LNCAP (cell line): ENCODE data around the gene UGT2B7.

Experiments
- CTCF ChIP-seq: fragments of 450-650 bp; IDR thresholded peaks from 2 replicates; pipeline ENCODE4 v1.5.1; 2017; ENCODE audit warnings: mild to moderate bottlenecking

Gene UGT2B7

DNA sequence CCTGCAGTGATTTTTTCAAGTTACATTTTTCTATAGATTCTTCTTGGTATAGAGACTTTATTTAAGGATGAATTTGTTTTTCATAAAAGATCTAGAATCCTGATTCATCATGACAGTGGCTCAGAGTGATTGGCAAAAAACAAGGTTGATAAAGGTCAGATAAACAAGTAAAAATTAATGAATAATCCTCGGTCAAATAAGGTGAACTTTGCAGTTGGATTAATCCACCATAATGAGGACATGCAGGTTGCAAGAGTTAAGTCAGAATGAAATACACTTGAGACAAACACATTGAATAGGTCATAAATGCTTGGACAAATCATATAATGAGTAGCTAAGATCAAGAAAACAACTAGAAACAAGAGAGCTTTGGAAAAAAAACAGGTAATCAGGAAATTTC is 22.9 kb upstream of the UGT2B7 start:
- no peak for TF ChIP-seq CTCF

DNA sequence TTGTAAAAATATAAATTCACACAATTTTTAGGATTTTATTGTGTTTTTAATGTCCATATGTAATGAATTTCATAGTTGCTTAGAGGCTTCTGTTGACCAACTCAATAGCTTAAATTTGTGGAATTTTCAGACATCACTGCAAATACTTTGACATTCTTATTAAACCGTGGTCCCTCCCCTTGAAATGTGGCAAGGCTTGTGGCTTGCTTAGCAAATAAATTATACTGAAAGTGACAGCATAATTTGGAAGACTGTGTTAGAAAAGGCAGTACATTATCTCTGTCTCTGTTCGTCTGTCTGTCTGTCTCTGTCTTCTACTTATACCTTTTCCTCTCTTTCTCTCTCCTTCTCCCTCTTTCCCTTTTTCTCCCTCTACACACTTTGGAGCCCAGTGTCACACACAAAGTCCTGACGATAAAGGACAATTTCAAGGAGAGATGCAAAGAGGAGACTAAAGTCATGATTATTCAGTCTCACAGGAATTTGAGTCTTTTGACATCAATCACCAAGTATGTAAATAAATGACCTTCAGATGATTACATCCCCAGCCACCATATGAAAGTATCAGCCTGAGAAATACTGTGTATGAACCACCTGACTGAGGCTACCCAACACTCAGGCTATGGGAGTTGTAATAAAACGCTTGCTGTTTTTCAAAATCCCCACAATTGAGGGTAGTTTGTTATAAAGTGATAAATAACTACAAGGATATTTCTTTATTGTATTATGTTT is 21.0 kb upstream of the UGT2B7 start:
- TF ChIP-seq CTCF = no peak

GRCh38 chr4:69078852-69079251 is 17.4 kb upstream of the UGT2B7 start:
- TF ChIP-seq CTCF = no peak

DNA sequence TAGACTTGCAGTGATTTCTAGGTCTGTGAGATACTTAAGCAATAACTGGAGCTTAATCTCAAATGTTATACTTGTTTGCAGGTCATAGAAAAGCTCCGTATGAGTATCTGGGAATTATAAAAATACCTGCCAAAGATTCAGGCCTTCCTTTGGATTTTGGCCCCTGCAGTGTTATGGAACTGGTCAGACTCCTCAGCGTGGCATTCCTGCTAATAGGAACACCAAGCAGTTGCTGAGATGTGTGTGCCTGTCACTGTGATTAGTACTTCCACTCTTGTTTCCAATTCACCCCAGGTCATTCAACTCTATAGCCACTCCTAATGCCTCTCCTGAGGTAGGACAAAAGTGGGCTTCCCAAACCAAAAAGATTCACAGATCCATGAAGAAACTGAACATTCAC is 7.8 kb upstream of the UGT2B7 start:
- no peak for TF ChIP-seq CTCF

GRCh38 chr4:69089388-69089787 is 6.9 kb upstream of the UGT2B7 start:
- TF ChIP-seq CTCF = no peak

GRCh38 chr4:69092190-69092589 is 4.1 kb upstream of the UGT2B7 start:
- no peak for TF ChIP-seq CTCF

- no peak for TF ChIP-seq CTCF
These were observed 3.2 kb upstream of the UGT2B7 start for GRCh38 chr4:69092980-69093568.

DNA sequence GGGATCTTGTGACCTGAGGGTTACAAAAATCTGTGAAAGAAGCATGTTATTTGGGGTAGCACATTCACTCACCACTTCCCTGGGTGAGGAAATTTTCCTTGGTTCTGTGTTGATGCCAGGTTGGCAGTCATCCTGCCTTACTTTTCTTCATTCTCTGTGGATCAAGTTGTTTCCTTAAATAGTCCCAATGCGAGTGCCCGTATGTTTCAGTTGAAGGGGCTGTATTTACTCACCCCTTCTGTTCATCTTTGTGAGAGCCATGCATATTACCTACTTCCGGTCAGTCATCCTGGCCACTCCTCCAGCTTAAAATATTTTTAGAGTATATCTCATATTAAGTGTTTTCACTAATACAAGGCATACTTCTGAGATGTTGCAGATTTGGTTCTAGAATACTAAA is 2.6 kb upstream of the UGT2B7 start:
- TF ChIP-seq CTCF = no peak
